Brain (organoid and tissue), 1 donor: Measurements from ENCODE around the gene STAP2. TPM values are rescaled to one million over a fixed set of nuclear protein-coding genes. Genes with fewer than 3 reads are reported as not detected.

ENCODE experiments used
- polyA plus RNA-seq: library from polyadenylated mRNA; stranded (reverse); fragments of 350-450 nt; fragmentation: Illumina TruSeq; extraction: RNeasy Lipid Tissue Mini Kit (QIAGEN cat#74804); gene quantifications from one replicate; pipeline ENCODE4 v1.2.3, GENCODE V29; 2015; ENCODE audit warnings: low read depth, low replicate concordance; ENCODE audit not compliant: insufficient read depth

STAP2 gene
- polyA plus RNA-seq, 1 donor from 2014 or later: 25.7 TPM

Other genes starting within 250 kb of the STAP2 start
- 266 TPM for gene MAP2K2, start 214.7 kb downstream of the STAP2 start, polyA plus RNA-seq
- 0.39 TPM for gene CREB3L3, start 185.2 kb downstream of the STAP2 start, polyA plus RNA-seq
- gene SIRT6, start 156.3 kb downstream of the STAP2 start, polyA plus RNA-seq: 39.6 TPM
- 6.2 TPM for gene ANKRD24, start 156.1 kb downstream of the STAP2 start, polyA plus RNA-seq
- gene EBI3, start 109.3 kb downstream of the STAP2 start, polyA plus RNA-seq: 1.1 TPM
- gene YJU2, start 91.7 kb downstream of the STAP2 start, polyA plus RNA-seq: 55.8 TPM
- gene SHD, start 59.6 kb downstream of the STAP2 start, polyA plus RNA-seq: 207 TPM
- gene TMIGD2, start 36.4 kb downstream of the STAP2 start, polyA plus RNA-seq: 2.9 TPM
- gene FSD1, start 34.2 kb downstream of the STAP2 start, polyA plus RNA-seq: 106 TPM
- 73.2 TPM for gene MPND, start 4.7 kb upstream of the STAP2 start, polyA plus RNA-seq
- 129 TPM for gene SH3GL1, start 61.7 kb upstream of the STAP2 start, polyA plus RNA-seq
- gene CHAF1A, start 63.8 kb upstream of the STAP2 start, polyA plus RNA-seq: 36.3 TPM
- gene UBXN6, start 119.0 kb upstream of the STAP2 start, polyA plus RNA-seq: 266 TPM
- 150 TPM for gene HDGFL2, start 133.5 kb upstream of the STAP2 start, polyA plus RNA-seq
- 2.3 TPM for gene PLIN4, start 179.7 kb upstream of the STAP2 start, polyA plus RNA-seq
- gene PLIN5, start 196.4 kb upstream of the STAP2 start, polyA plus RNA-seq: 1.5 TPM
- gene LRG1, start 201.2 kb upstream of the STAP2 start, polyA plus RNA-seq: 0.14 TPM
- 39.1 TPM for gene SEMA6B, start 220.9 kb upstream of the STAP2 start, polyA plus RNA-seq